ENCODE data around the gene DNAH3. TPM values are rescaled to one million over a fixed set of nuclear protein-coding genes. Genes with fewer than 3 reads are reported as not detected.
A peak's percentile ranks its signal among the peaks of the same experiment; 100 is the strongest.

The DNAH3 gene
- total RNA-seq, 1 donor from 2014 or later: not detected

GRCh38 chr16:21092951-21093350 is 57.7 kb downstream of the DNAH3 start:
- H3K4me3 ChIP-seq (ENCODE audit: low read depth, low read length): no peak overlapping the region
- no peak for DNase-seq (ENCODE audit: low read depth)
- TF ChIP-seq, protein P1, sequence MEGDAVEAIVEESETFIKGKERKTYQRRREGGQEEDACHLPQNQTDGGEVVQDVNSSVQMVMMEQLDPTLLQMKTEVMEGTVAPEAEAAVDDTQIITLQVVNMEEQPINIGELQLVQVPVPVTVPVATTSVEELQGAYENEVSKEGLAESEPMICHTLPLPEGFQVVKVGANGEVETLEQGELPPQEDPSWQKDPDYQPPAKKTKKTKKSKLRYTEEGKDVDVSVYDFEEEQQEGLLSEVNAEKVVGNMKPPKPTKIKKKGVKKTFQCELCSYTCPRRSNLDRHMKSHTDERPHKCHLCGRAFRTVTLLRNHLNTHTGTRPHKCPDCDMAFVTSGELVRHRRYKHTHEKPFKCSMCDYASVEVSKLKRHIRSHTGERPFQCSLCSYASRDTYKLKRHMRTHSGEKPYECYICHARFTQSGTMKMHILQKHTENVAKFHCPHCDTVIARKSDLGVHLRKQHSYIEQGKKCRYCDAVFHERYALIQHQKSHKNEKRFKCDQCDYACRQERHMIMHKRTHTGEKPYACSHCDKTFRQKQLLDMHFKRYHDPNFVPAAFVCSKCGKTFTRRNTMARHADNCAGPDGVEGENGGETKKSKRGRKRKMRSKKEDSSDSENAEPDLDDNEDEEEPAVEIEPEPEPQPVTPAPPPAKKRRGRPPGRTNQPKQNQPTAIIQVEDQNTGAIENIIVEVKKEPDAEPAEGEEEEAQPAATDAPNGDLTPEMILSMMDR (conservative IDR thresholded peaks at IDR 0.05; ENCODE audit: low read depth, low read length): no peak

- peak; percentile 32 for DNase-seq (ENCODE audit: low read depth)
- TF ChIP-seq, protein P1 (conservative IDR thresholded peaks at IDR 0.05; ENCODE audit: low read depth, low read length): no peak
- no peak overlapping the region for H3K4me3 ChIP-seq (ENCODE audit: low read depth, low read length)
These were observed 61.8 kb downstream of the DNAH3 start for GRCh38 chr16:21088646-21089538.

DNA sequence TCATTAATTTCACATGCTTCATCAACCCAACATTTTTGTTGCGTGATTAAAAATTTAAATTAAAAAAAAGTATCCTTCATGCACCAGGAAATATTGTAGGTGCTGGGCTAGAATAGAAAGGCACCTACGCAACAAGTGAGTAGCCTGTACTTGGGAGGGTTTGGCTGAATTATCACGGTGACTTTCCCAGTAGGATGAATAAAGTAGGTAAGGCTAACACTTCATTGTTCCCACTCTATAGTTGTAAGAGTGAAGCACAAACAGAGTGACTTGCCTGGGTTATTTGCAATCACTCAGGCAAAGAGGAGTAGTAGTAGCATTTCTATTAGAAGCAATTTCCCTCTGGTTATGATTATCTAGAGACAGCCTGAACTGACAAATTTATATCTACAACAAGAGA is 62.5 kb downstream of the DNAH3 start:
- no peak overlapping the region for H3K4me3 ChIP-seq (ENCODE audit: low read depth, low read length)
- TF ChIP-seq, protein P1 (conservative IDR thresholded peaks at IDR 0.05; ENCODE audit: low read depth, low read length): no peak
- DNase-seq (ENCODE audit: low read depth): no peak

- TF ChIP-seq, protein P1 (conservative IDR thresholded peaks at IDR 0.05; ENCODE audit: low read depth, low read length): no peak
- H3K4me3 ChIP-seq (ENCODE audit: low read depth, low read length): no peak overlapping the region
- no peak for DNase-seq (ENCODE audit: low read depth)
These were observed 65.9 kb downstream of the DNAH3 start for GRCh38 chr16:21084631-21085225.

GRCh38 chr16:21083729-21084268 is 66.8 kb downstream of the DNAH3 start:
- no peak for DNase-seq (ENCODE audit: low read depth)
- H3K4me3 ChIP-seq (ENCODE audit: low read depth, low read length): no peak overlapping the region
- TF ChIP-seq, protein P1 (conservative IDR thresholded peaks at IDR 0.05; ENCODE audit: low read depth, low read length): peak; percentile 93

DNA sequence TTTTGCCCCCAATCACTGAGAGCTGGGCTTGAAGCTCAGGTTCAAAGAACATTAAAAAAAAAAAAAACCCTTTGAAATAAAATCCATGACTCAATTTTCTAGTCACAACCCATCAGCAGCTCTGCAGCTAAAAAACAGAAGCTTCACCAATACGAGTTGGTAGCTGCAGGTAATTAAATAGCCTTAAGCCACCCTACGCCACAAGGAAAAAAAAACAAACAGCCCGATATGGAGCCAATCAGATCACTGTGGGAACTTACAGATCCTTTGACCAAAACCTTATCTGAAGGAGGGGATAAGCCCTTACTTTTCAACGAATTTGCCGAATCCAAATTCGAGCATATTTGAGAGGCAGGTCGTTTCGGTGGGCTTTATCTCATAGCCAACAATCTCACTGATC is 69.3 kb downstream of the DNAH3 start:
- H3K4me3 ChIP-seq (ENCODE audit: low read depth, low read length): no peak overlapping the region
- no peak for DNase-seq (ENCODE audit: low read depth)
- TF ChIP-seq, protein P1 (conservative IDR thresholded peaks at IDR 0.05; ENCODE audit: low read depth, low read length): no peak
